Liver (tissue), 9 donors: ENCODE measurements around the gene RRP8. TPM values are rescaled to one million over a fixed set of nuclear protein-coding genes. Genes with fewer than 3 reads are reported as not detected.

Source experiments
- DNase-seq: peaks from one replicate; pipeline ENCODE4 v3.0.0-alpha.2; 2017; ENCODE audit warnings: low spot score
- H3K27ac ChIP-seq, 2 donors: one replicate each; pipeline ENCODE4 v1.7.0; 2013; ENCODE audit warnings: inconsistent platforms in 2 of 2, low read length in 2 of 2, control low read depth in 1 of 2, low read depth in 1 of 2, mild to moderate bottlenecking in 1 of 2
- H3K27me3 ChIP-seq, 4 donors: one replicate each; pipeline versions ENCODE4 v1.6.1 to v1.7.0; 2013; ENCODE audit warnings: low read length in 3 of 4, inconsistent platforms in 1 of 4, mild to moderate bottlenecking in 1 of 4, moderate library complexity in 1 of 4; ENCODE audit not compliant: control insufficient read depth in 4 of 4, insufficient read depth in 4 of 4
- H3K36me3 ChIP-seq, 4 donors: one replicate each; pipeline versions ENCODE4 v1.6.1 to v1.7.0; 2013; ENCODE audit warnings: low read length in 3 of 4, mild to moderate bottlenecking in 3 of 4, low read depth in 1 of 4, moderate library complexity in 1 of 4; ENCODE audit not compliant: control insufficient read depth in 4 of 4, insufficient read depth in 3 of 4
- H3K4me1 ChIP-seq, 4 donors: one replicate each; pipeline versions ENCODE4 v1.6.1 to v1.7.0; 2013; ENCODE audit warnings: low read length in 3 of 4, mild to moderate bottlenecking in 3 of 4, moderate library complexity in 1 of 4; ENCODE audit not compliant: control insufficient read depth in 4 of 4, insufficient read depth in 4 of 4
- H3K4me3 ChIP-seq, 3 donors: one replicate each; pipeline versions ENCODE4 v1.6.1 to v1.7.0; 2013; ENCODE audit warnings: low read length in 3 of 3, control low read depth in 1 of 3, low read depth in 1 of 3, mild to moderate bottlenecking in 1 of 3
- H3K9ac ChIP-seq, 2 donors: one replicate each; pipeline ENCODE4 v1.7.0; 2013; ENCODE audit warnings: low read length in 2 of 2, mild to moderate bottlenecking in 2 of 2, moderate library complexity in 2 of 2, control low read depth in 1 of 2, low read depth in 1 of 2
- H3K9me3 ChIP-seq, 4 donors: one replicate each; pipeline versions ENCODE4 v1.6.1 to v1.7.0; 2013; ENCODE audit warnings: low read length in 3 of 4; ENCODE audit not compliant: control insufficient read depth in 4 of 4
- FOXA2 ChIP-seq: IDR thresholded peaks from 2 replicates; pipeline ENCODE4 v1.6.1; 2016; ENCODE audit warnings: antibody characterized with exemption
- GABPA ChIP-seq, 2 donors: IDR thresholded peaks in 1 of 2; conservative IDR thresholded peaks in 1 of 2; 2 replicates each; pipeline ENCODE4 v1.6.1; 2016; ENCODE audit warnings: antibody characterized with exemption in 2 of 2, mild to moderate bottlenecking in 1 of 2, moderate library complexity in 1 of 2
- HNF4G ChIP-seq: IDR thresholded peaks from 2 replicates; pipeline ENCODE4 v1.6.1; 2016; ENCODE audit warnings: antibody characterized with exemption
- JUND ChIP-seq, 2 donors: IDR thresholded peaks; 2 replicates each; pipeline ENCODE4 v1.6.1; 2016; ENCODE audit warnings: antibody characterized with exemption in 2 of 2
- NR2F2 ChIP-seq: IDR thresholded peaks from 2 replicates; pipeline ENCODE4 v1.6.1; 2016; ENCODE audit warnings: antibody characterized with exemption
- RAD21 ChIP-seq, 2 donors: IDR thresholded peaks; 2 replicates each; pipeline ENCODE4 v1.6.1; 2016; ENCODE audit warnings: antibody characterized with exemption in 2 of 2, mild to moderate bottlenecking in 2 of 2
- RXRA ChIP-seq, 2 donors: IDR thresholded peaks; 2 replicates each; pipeline ENCODE4 v1.6.1; 2017 to 2018; ENCODE audit warnings: antibody characterized with exemption in 2 of 2, mild to moderate bottlenecking in 1 of 2
- TAF1 ChIP-seq: conservative IDR thresholded peaks from 2 replicates; pipeline ENCODE4 v1.6.1; 2016; ENCODE audit warnings: antibody characterized with exemption, mild to moderate bottlenecking
- WGBS: extraction: QIAGEN DNeasy Blood & Tissue Kit; methylation state at CpG from one replicate; pipeline ENCODE4 v1.1.7; 2013; 5-methylcytosine and 5-hydroxymethylcytosine counted together
- polyA plus RNA-seq, 2 donors: library from polyadenylated mRNA; stranded (reverse) in 1 of 2; unstranded in 1 of 2; fragments of 200-250 nt in 1 of 2; fragments of >200 nt in 1 of 2; fragmentation: Nextera tagmentation in 1 of 2; extraction: Ambion mirVana in 1 of 2; gene quantifications; one replicate each; pipeline versions ENCODE4 v1.2.1 to v1.2.3, GENCODE V29; 2013 to 2015
- total RNA-seq, 2 donors: library from RNA; depleted of rRNA; stranded (reverse); fragments of >200 nt; gene quantifications; one replicate each; pipeline ENCODE4 v1.2.3, GENCODE V29; 2014
- TF ChIP-seq, protein P1 (sequence below): IDR thresholded peaks from 2 replicates; pipeline ENCODE4 v1.6.1; 2016; ENCODE audit warnings: antibody characterized with exemption, mild to moderate bottlenecking
- TF ChIP-seq, protein P2 (sequence below): IDR thresholded peaks from 2 replicates; pipeline ENCODE4 v1.6.1; 2016; ENCODE audit warnings: antibody characterized with exemption
- TF ChIP-seq, protein P3 (sequence below): fragments of 150-350 bp; IDR thresholded peaks from 2 replicates; pipeline ENCODE4 v1.5.1; 2017; ENCODE audit warnings: improper control_type of control experiment, low read depth, low read length; ENCODE audit not compliant: missing input control
- TF ChIP-seq, protein P4 (sequence below): IDR thresholded peaks from 2 replicates; pipeline ENCODE4 v1.6.1; 2016; ENCODE audit warnings: antibody characterized with exemption
- donor health status: healthy.
- donor health status: healthy.
- donor health status: healthy.
- donor health status: healthy.
- donor health status: healthy.

Gene RRP8
- total and polyA plus RNA-seq, 4 donors, result 10.3 to 12.6 (median 11.2) TPM

DNA sequence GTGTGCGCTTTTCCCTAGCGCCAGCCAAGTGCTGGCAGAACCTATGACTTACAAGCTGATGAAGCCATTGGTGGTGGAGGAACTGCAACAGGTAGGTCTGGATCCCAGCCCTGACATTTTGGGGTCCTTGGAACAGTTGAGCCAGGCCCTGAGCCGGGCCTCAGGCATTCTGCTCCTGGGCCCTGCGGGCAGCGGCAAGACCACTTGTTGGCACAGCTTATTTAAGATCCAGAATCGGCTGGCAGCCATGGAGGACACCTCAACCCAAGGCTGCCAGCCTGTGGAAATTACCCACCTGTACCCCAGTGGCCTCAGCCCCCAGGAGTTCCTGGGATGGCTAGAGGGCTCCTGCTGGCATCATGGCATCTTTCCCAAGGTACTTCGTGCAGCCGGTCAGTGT, 56.7 kb downstream of the RRP8 start:
- DNase-seq, result no peak
- H3K9ac ChIP-seq, result no peak overlapping the region

DNA sequence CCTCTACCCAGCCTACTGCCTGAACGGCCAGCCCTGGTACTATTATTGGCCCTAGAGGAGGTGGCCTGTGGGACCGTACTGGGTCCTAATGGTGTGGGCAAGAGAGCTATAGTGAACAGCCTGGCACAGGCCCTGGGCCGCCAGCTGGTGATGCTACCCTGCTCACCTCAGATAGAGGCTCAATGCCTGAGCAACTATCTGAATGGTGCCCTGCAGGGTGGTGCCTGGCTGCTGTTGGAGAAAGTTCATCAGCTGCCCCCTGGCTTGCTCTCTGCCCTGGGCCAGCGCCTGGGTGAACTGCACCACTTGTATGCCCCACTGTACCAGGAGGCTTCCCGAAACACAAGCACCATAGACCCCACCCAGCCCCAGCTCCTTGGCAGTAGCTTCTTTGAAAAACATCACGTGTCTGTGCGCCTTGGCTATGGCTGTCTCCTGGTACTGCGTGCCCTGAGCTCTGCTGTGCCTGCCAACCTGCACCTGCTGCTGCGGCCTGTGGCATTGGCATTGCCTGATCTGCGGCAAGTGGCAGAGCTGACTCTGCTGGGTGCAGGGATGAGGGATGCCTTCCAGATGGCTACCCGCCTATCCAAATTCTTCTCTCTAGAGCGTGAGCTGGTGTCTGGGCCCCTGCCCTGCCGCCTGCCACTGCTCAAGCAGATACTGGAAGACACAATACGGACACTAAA, 57.4 kb downstream of the RRP8 start:
- H3K9ac ChIP-seq, result no peak overlapping the region
- TF ChIP-seq TAF1 (no peak), RXRA (IDR thresholded peaks at IDR 0.05) (no peak), JUND (IDR thresholded peaks at IDR 0.05) (no peak), RAD21 (IDR thresholded peaks at IDR 0.05) (no peak), GABPA (IDR thresholded peaks at IDR 0.05 in 1 of 2, conservative IDR thresholded peaks at IDR 0.05 in 1 of 2) (no peak), HNF4G (no peak), NR2F2 (no peak), FOXA2 (no peak)
- TF ChIP-seq, protein P1, sequence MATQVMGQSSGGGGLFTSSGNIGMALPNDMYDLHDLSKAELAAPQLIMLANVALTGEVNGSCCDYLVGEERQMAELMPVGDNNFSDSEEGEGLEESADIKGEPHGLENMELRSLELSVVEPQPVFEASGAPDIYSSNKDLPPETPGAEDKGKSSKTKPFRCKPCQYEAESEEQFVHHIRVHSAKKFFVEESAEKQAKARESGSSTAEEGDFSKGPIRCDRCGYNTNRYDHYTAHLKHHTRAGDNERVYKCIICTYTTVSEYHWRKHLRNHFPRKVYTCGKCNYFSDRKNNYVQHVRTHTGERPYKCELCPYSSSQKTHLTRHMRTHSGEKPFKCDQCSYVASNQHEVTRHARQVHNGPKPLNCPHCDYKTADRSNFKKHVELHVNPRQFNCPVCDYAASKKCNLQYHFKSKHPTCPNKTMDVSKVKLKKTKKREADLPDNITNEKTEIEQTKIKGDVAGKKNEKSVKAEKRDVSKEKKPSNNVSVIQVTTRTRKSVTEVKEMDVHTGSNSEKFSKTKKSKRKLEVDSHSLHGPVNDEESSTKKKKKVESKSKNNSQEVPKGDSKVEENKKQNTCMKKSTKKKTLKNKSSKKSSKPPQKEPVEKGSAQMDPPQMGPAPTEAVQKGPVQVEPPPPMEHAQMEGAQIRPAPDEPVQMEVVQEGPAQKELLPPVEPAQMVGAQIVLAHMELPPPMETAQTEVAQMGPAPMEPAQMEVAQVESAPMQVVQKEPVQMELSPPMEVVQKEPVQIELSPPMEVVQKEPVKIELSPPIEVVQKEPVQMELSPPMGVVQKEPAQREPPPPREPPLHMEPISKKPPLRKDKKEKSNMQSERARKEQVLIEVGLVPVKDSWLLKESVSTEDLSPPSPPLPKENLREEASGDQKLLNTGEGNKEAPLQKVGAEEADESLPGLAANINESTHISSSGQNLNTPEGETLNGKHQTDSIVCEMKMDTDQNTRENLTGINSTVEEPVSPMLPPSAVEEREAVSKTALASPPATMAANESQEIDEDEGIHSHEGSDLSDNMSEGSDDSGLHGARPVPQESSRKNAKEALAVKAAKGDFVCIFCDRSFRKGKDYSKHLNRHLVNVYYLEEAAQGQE, result no peak
- TF ChIP-seq, protein P2, sequence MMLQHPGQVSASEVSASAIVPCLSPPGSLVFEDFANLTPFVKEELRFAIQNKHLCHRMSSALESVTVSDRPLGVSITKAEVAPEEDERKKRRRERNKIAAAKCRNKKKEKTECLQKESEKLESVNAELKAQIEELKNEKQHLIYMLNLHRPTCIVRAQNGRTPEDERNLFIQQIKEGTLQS, result no peak
- TF ChIP-seq, protein P3, sequence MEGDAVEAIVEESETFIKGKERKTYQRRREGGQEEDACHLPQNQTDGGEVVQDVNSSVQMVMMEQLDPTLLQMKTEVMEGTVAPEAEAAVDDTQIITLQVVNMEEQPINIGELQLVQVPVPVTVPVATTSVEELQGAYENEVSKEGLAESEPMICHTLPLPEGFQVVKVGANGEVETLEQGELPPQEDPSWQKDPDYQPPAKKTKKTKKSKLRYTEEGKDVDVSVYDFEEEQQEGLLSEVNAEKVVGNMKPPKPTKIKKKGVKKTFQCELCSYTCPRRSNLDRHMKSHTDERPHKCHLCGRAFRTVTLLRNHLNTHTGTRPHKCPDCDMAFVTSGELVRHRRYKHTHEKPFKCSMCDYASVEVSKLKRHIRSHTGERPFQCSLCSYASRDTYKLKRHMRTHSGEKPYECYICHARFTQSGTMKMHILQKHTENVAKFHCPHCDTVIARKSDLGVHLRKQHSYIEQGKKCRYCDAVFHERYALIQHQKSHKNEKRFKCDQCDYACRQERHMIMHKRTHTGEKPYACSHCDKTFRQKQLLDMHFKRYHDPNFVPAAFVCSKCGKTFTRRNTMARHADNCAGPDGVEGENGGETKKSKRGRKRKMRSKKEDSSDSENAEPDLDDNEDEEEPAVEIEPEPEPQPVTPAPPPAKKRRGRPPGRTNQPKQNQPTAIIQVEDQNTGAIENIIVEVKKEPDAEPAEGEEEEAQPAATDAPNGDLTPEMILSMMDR, result no peak
- peaks cover 4 to 17% (median 7%) of the 10 kb centered on the region in 4 donors for H3K36me3 ChIP-seq
- no peaks in the 10 kb centered on the region for H3K4me1 ChIP-seq
- no peak for DNase-seq
- no peak overlapping the region for H3K4me3 ChIP-seq
- H3K9me3 ChIP-seq, result no peaks in the 10 kb centered on the region
- no peaks in the 10 kb centered on the region for H3K27me3 ChIP-seq
- WGBS, result 98% methylated on average over 14 of the region's 14 CpGs
- H3K27ac ChIP-seq, result no peak overlapping the region

More for the DNA sequence above, 56.7 kb downstream of the RRP8 start:
- Histone ChIP-seq H3K9me3 (no peaks in the 10 kb centered on the region), H3K4me3 (no peak overlapping the region), H3K36me3 (peaks cover 4 to 17% (median 7%) of the 10 kb centered on the region in 4 donors), H3K4me1 (no peaks in the 10 kb centered on the region), H3K27me3 (no peaks in the 10 kb centered on the region), H3K27ac (no peak overlapping the region)
- TF ChIP-seq HNF4G, result no peak
- TF ChIP-seq, protein P4, sequence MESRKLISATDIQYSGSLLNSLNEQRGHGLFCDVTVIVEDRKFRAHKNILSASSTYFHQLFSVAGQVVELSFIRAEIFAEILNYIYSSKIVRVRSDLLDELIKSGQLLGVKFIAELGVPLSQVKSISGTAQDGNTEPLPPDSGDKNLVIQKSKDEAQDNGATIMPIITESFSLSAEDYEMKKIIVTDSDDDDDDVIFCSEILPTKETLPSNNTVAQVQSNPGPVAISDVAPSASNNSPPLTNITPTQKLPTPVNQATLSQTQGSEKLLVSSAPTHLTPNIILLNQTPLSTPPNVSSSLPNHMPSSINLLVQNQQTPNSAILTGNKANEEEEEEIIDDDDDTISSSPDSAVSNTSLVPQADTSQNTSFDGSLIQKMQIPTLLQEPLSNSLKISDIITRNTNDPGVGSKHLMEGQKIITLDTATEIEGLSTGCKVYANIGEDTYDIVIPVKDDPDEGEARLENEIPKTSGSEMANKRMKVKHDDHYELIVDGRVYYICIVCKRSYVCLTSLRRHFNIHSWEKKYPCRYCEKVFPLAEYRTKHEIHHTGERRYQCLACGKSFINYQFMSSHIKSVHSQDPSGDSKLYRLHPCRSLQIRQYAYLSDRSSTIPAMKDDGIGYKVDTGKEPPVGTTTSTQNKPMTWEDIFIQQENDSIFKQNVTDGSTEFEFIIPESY, result no peak
- no peak for TF ChIP-seq TAF1
- WGBS, result 99% methylated on average over 8 of the region's 8 CpGs

Other genes with a start within 250 kb of the RRP8 start
- 10 to 100 TPM; 15.4 to 25.9 TPM for gene SMPD1, start 213.1 kb downstream of the RRP8 start, total RNA-seq
- 10 to 100 TPM; 65.0 to 91.6 TPM for gene SMPD1, start 213.1 kb downstream of the RRP8 start, polyA plus RNA-seq
- gene APBB1, start 184.5 kb downstream of the RRP8 start, total RNA-seq, result 1 to 10 TPM; 8.1 to 8.6 TPM
- gene APBB1, start 184.5 kb downstream of the RRP8 start, polyA plus RNA-seq, result 1 to 10 TPM; 2.5 to 4.5 TPM
- gene HPX, start 162.6 kb downstream of the RRP8 start, total RNA-seq, result 1,000 to 10,000 TPM; 2,251 to 9,224 TPM
- gene HPX, start 162.6 kb downstream of the RRP8 start, polyA plus RNA-seq, result 1,000 to 10,000 TPM; 5,349 to 6,171 TPM
- gene TRIM3, start 129.7 kb downstream of the RRP8 start, total RNA-seq, result 10 to 100 TPM in 1 of 2 donors, 1 to 10 TPM in 1; 8.1 to 12.7 TPM
- 10 to 100 TPM in 1 of 2 donors, 1 to 10 TPM in 1; 5.2 to 10.1 TPM for gene TRIM3, start 129.7 kb downstream of the RRP8 start, polyA plus RNA-seq
- gene ARFIP2, start 122.3 kb downstream of the RRP8 start, total RNA-seq, result 10 to 100 TPM; 16.2 to 42.0 TPM
- 10 to 100 TPM; 21.3 to 26.3 TPM for gene ARFIP2, start 122.3 kb downstream of the RRP8 start, polyA plus RNA-seq
- gene TIMM10B, start 122.1 kb downstream of the RRP8 start, total RNA-seq, result 10 to 100 TPM; 16.9 to 31.9 TPM
- gene TIMM10B, start 122.1 kb downstream of the RRP8 start, polyA plus RNA-seq, result 10 to 100 TPM; 16.1 to 16.4 TPM
- 10 to 100 TPM in 1 of 2 donors, 1 to 10 TPM in 1; 3.8 to 23.6 TPM for gene DNHD1, start 106.3 kb downstream of the RRP8 start, total RNA-seq
- gene DNHD1, start 106.3 kb downstream of the RRP8 start, polyA plus RNA-seq, result 1 to 10 TPM; 2.1 to 6.3 TPM
- 10 to 100 TPM; 50.5 to 69.1 TPM for gene ILK, start 158 bp upstream of the RRP8 start, total RNA-seq
- gene ILK, start 158 bp upstream of the RRP8 start, polyA plus RNA-seq, result 10 to 100 TPM; 29.6 to 45.9 TPM
- gene TAF10, start 8.6 kb upstream of the RRP8 start, total RNA-seq, result 10 to 100 TPM; 10.5 to 18.8 TPM
- gene TAF10, start 8.6 kb upstream of the RRP8 start, polyA plus RNA-seq, result 10 to 100 TPM; 44.2 to 58.1 TPM
- 100 to 1,000 TPM in 1 of 2 donors, 10 to 100 TPM in 1; 71.3 to 108 TPM for gene TPP1, start 15.8 kb upstream of the RRP8 start, total RNA-seq
- 100 to 1,000 TPM in 1 of 2 donors, 10 to 100 TPM in 1; 52.8 to 102 TPM for gene TPP1, start 15.8 kb upstream of the RRP8 start, polyA plus RNA-seq
- 1 to 10 TPM; 8.6 to 8.9 TPM for gene DCHS1, start 52.2 kb upstream of the RRP8 start, total RNA-seq
- 1 to 10 TPM in 1 of 2 donors, under 1 TPM in 1; 0.68 to 3.0 TPM for gene DCHS1, start 52.2 kb upstream of the RRP8 start, polyA plus RNA-seq
- gene MRPL17, start 79.7 kb upstream of the RRP8 start, total RNA-seq, result 10 to 100 TPM; 14.0 to 18.0 TPM
- 10 to 100 TPM; 20.0 to 21.8 TPM for gene MRPL17, start 79.7 kb upstream of the RRP8 start, polyA plus RNA-seq
- gene OR2AG2, start 168.4 kb upstream of the RRP8 start, total RNA-seq, result under 1 TPM in 1 of 2 donors, not detected in 1; under 0.01 TPM
- not detected for gene OR2AG2, start 168.4 kb upstream of the RRP8 start, polyA plus RNA-seq
- not detected for gene OR2AG1, start 179.4 kb upstream of the RRP8 start, total RNA-seq
- not detected for gene OR2AG1, start 179.4 kb upstream of the RRP8 start, polyA plus RNA-seq
- under 1 TPM in 1 of 2 donors, not detected in 1; 0.08 TPM for gene OR6A2, start 196.1 kb upstream of the RRP8 start, total RNA-seq
- gene OR6A2, start 196.1 kb upstream of the RRP8 start, polyA plus RNA-seq, result not detected
- gene OR10A5, start 242.1 kb upstream of the RRP8 start, total RNA-seq, result not detected
- gene OR10A5, start 242.1 kb upstream of the RRP8 start, polyA plus RNA-seq, result not detected